ENCODE data around the gene CPO.
A peak's percentile ranks its signal among the peaks of the same experiment; 100 is the strongest.
"Not testable (repeated sequence)": the region's sequence is repeated elsewhere in the genome, so short reads cannot be mapped to it uniquely, and the experiment has no call there.

CPO gene, protein sequence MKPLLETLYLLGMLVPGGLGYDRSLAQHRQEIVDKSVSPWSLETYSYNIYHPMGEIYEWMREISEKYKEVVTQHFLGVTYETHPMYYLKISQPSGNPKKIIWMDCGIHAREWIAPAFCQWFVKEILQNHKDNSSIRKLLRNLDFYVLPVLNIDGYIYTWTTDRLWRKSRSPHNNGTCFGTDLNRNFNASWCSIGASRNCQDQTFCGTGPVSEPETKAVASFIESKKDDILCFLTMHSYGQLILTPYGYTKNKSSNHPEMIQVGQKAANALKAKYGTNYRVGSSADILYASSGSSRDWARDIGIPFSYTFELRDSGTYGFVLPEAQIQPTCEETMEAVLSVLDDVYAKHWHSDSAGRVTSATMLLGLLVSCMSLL

DNA sequence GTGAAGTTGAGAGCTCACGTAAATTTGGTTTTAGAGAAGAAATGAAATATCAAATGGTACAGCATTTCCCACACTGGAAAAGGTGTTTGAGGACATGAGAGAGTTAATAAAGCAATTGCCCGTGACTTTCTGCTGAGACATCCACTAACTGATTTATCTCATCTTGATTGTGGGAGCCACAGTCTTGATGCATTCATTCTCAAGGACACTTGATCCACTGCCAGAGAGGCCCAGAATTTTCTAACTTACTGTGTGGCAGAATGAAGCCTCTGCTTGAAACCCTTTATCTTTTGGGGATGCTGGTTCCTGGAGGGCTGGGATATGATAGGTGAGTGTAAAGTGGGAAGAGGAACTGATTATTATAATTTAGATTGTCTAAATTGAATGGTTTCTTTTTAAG is at the start of gene CPO:
CPO (plus strand) TSS at position 179 of the 400 bp plus-strand sequence; CDS start at position 261, 82 bp downstream.
- DNase-seq = no peak

DNA sequence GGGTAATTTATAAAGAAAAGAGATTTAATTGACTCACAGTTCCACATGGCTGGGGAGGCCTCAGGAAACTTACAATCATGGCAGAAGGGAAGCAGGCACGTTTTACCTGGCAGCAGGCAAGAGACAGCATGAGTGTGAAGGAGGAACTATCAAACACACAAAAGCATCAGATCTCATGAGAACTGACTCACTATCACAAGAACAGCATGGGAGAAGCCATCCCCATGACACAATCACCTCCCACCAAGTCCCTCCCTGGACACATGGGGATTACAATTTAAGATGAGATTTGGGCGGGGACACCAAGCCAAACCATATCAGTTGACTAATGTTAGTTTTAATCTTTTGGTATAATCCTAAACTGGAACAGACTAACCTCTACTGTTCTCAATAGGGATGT is 49.1 kb upstream of the CPO start:
- no peak for DNase-seq

DNA sequence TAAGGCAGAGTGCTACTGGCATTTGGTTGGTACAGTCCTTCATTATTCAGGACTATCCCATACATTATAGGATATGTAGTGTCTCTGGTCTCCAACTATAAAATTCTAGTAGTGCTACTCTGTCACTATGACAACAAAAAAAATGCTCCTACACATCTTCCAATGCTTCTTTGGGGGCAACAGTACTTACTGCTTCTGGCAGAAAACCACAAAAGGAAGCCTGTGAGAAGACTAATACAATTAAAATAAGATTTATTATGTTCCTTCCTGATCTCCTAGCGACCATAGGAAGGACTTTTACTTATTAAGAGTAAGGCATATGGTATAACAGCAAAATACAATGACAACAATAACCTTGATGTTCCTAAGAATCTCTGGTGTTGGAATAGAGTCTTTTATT is 48.4 kb upstream of the CPO start:
- no peak for DNase-seq

DNA sequence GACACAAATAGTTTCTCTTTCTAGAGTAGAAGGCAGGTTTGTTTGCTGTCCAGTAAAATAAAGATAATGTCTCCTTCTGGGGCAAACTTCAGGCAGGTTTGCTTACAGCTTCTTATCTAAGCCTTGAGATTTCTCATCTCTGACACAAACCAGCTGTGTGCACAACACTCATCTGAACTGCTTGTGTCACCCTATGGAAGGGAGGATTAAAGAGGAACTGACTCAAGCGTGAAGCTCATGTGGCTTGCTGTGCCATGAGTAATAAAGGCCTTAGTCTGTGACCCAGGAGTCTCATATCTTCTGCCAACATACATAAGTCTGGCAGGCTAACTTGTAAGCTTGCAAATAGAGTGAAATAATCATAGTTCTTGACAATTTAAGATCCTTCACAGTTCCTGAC is 24.2 kb upstream of the CPO start:
- DNase-seq = peak; percentile 14

DNA sequence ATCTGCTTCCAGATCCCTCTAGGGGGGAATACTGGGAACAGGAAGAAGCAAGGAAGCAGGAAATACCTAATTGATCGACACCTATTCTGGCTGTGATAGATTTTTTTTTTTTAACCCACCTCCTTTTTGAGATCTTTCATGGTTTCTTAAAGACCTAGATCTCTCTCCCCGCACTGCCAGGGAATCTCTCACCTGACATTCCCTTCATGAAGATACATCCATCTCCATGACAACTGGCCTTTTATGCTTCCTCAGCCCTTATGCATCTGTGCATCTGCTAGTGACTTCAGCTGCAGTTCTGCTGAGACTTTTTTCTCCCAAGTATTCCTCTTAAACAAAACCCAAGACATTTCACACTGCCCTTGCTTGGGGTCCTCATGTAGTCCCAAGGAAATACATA is 21.1 kb upstream of the CPO start:
- DNase-seq = no peak

DNA sequence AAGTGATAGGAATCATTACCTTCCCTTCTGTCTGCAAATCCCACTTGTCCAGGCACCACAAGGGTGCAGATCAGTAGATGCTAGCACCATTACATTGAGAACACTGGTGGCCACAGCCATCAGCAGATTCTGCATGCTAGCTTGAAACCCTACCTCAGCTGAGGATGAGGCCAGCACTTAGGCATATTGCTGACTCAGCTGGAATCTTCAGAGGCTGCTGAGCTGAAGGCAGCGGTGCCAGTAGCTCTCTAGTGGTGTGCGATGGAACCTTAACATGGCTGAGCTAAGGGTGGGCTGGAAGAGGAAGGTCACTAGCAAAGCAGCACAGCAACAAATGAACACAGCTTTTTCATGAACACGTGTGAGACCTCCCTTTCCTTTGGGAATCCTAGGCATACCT is 19.0 kb upstream of the CPO start:
- DNase-seq = peak; percentile 6

DNA sequence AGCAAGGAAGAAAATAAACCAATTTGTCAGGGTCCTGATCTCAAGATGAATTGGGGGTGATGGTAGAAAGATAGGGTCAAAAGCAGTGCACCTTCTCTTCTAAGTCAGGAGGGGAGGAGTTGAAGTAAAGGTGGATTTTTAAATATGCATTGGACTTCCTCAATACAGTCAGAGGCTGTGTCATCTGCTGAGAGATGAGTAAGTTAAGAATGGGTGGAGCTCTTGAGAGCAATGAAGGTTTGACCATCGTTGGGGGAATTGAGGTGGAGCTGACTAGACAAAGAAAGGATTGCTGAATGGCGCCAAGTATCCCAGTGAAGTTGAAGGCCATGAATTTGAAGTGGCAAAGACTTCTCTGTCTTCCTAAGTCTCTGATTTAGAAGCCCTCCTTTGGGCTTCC is 18.4 kb upstream of the CPO start:
- DNase-seq = no peak

DNA sequence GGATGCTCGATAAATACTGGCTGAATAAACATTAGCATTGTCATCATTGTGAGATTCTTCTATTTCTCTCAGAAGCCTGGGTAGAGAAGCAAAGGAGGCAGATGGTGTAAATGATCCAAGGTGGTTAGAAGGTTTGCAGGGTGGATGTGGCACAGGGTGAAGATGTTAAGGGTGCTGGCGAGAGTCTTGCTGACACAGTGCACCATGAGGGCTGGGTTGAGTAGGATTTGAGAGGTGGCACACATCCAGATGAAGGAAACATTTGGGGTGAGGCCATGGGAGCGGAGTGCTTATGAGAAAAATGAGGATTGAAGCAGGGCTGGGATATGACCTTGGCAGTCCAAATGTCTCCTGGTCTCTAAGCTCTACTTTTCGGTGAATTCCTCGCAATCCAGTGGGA is 17.8 kb upstream of the CPO start:
- no peak for DNase-seq

DNA sequence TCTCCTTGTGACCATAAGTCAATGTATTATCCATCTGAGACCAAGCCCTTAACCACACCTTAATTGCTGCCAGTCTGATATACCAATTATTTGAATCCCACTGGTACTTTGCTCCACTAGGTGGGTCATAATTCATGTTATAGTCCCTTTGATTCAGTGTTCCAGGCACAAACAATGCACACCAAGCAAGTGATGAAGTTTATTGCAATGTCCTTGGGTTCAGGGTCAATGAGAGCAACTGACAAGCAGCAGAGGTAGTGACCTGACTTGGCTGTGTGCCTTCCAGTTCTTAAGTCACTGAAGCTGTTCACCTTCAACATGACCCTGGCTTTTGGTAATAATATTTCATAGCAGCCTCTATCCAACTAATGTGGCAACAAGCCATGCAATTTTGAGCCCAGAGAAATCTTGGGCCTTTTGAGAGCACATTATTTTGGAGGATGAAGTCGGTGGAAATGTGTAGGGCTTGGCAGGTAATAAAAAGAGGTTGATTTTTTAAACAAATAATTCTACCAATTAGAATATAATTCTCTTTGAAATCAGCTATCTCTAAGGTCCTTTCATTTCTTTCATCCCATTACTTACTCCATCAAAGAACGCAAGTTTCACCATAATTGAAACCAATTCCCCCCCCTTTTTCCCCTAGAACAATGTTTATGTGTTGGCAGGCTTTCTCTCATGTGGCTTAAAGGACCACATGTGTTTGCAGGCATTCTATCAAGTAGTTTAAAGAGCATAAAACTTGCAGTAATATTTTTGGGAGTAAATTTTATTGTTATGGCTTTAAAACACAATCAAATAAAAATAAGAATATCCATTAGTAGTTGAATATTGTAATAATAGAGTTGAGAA is 3.1 kb upstream of the CPO start:
- DNase-seq = no peak

DNA sequence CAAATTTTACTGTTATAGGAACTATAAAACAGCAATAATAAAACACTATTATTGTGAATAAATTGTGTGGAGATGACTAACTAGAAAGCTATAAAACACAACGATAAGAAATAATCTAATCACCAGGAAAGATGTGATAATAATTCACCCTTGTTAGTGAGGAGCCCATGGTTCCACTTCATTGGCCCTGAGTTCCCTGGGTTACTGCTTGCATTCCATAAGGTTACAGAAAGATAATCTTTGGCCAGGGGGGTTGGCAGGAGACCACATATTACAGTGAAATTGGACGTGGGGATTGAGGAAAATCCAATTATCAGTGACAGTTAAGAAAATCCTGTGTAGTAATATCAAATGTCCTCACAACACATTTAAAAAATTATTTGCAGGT is 2.5 kb upstream of the CPO start:
- DNase-seq = no peak

DNA sequence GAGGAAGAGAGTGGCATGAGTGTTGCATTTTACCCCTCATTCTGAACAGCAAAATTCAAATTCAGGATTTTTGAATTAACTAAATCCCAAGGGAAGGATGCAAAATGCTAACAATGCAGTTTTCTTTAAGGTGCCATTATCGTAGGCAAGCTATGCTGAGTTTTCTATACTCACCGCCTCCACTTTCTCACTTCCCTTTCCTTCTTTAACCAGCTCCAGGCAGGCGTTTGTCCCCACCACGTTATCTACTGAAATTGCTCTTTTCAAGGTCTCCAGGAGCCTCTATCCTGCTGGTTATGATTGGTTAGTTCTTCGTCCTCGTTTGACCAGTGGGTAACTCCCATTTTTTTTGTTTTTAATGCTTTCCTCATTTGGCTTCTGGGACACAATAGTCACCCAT is 1.8 kb upstream of the CPO start:
- DNase-seq = no peak

DNA sequence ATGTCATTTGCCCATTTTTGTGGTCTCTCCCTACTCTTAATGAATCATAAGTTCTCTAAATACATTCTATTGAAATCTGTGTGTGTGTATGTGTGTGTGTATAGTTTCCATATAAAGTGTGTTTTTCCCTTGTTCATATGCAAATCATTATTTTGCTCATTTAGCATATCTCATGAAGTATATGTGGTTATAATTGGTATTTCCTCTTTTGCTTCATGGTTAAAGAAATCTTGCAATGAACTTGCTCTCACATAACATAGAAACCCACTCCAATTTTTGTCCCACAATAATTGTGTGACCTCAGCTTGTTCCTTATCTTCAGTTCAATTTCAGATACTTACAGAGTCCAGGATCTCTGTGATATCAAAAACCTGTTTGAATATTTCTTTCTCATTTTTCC is 1.2 kb downstream of the CPO start:
- DNase-seq = no peak

DNA sequence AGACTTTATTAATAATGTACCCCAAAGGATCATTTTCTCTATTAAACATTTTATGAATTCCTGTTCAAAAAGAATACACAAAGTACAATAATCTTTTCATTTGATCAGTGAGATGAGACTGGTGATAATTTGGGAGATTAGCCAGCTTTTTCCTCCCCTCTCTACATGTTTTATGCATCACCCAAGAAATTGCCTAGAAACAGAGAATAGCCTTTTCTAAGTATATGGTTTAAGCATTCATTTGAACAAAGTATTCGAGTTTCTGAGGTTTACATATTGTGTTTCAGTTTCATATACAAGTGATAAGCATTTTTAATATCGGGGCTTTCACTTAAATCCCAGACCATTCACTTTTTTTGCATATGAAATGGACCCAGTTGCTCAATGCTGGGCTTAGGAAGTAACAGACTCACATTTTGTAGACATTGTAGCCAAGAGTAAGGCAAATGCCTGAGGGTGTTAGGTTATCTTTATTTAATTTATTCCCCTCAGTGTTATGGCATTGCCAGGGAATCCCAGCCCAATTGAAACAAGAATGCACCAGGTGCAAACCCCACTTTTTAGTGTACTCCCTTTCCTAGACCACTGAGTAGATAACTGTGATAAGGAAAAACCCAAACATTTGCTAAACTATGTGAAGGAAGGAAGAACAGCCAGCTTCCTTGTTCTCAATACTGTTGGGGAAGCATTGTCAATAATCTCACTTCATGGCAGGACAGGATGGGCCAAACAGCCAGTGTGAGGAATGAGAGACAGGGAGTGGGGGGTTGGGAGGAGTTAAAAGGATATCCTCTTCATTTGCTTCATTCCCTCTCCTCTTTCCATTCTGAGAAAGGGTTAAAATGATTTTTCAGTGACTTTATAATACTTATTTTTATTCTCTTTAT is 3.5 kb downstream of the CPO start:
- no peak for DNase-seq

DNA sequence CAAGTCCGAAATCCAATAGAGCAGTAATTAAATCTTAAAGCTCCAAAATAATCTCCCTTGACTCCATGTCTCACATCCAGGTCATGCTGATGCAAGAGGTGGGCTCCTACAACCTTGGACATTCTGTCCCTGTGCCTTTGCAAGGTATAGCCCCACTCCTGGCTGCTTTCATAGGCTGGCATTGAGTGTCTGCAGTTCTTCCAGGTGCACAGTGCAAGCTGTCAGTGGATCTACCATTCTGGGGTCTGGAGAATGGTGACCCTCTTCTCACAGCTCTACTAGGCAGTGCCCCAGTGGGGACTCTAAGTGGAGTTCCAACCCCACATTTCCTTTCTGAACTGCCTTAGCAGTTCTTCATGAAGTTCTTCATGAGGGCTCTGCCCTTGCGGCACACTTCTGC is 14.1 kb downstream of the CPO start:
- DNase-seq = not testable (repeated sequence)

DNA sequence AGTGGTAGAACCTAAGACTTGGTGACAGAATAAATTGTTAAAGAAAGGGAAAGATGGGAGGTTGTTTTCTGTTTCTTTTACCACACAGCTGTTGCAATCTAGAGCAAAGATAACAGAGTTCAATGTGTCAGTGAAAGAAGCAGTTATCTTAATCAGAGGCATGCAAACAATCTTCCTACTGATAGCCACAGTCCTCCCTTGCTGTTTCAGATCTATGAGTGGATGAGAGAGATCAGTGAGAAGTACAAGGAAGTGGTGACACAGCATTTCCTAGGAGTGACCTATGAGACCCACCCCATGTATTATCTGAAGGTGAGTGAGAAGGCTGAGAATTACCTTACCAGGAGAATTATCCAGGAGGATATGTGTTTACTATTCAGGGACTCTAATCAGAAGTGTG is 15.9 kb downstream of the CPO start:
- no peak for DNase-seq

DNA sequence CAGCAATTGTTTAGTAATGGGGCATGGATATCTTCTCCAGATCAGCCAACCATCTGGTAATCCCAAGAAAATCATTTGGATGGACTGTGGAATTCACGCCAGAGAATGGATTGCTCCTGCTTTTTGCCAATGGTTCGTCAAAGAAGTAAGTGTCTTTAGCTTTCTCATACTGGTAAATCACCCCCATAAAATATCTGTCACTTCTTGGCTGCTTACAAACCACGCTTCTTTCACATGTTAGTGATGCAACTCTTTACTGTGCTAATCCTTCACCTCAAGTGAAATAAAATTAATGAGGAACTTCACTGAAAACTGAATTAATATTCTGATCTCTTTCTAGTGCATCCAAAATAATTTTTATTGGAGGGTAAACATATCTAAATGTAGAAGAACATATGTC is 18.9 kb downstream of the CPO start:
- no peak for DNase-seq

DNA sequence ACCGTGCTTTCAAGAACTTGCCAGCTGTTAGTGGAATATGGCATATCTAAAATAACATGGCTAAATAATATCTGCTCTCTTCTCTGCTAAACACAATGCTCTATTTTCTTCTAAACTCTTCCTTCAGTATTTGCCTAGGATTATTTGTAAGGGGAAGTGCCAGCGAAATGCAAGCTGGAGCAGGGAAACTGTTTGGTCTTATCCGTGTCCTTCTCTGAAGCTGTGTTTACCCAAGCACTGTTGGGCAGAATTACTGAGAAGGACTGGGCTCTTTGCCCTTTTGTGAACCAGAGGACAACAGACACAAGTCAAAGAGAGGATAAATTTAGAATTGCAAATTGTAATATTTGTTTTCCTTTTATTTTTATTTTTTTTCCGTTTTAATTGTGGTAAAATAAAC is 23.6 kb downstream of the CPO start:
- no peak for DNase-seq

DNA sequence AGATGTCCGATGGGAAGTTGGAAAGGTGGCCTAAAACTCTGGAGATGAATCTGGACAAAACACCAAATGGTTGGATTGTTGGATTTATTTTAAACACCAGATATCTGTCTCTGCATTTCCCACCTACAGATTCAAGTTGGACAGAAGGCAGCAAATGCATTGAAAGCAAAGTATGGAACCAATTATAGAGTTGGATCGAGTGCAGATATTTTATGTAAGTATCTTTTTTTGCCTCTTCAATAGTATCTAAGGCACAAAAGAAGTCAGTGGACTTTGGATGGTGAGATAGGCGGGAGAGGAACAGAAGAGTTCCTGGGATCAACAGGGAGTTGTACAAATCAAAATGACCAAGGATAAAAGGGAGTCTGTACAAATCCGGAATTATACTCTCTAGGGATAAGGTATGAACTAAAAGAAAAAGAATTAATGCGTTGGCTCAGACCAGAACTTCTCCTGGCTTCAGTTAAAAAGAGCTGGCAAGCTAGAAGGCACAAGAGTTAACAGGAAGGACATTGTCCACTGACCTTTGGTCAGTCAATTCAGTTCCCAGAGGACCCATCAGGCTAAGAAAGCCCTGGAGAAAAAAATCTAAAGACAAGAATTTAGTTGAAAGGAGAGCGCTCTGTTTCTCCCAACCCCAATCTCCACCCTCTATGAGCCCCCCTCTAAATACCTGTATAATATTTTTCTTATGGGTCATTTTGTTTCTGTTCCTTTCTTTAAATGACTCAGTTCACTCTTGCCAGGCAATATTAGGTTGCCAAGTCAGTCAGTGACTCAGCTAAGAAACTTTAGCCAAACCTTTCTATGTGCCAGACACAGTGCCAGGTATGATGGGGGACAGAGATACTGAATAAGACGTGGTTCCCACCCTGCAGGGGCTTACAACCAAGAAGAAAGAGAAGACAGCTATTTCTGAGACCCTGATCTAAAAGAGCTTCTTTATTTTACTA is 29.1 kb downstream of the CPO start:
- DNase-seq = no peak

DNA sequence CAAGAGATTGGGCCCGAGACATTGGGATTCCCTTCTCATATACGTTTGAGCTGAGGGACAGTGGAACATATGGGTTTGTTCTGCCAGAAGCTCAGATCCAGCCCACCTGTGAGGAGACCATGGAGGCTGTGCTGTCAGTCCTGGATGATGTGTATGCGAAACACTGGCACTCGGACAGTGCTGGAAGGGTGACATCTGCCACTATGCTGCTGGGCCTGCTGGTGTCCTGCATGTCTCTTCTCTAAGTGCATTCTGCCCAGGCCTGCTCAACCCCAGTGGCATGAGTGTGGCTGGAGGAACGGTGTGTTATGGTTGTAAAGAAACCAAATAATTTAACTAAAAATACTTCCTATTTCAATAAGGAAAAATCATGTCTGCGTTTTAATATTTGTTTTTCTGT is 29.9 kb downstream of the CPO start:
- DNase-seq = no peak

DNA sequence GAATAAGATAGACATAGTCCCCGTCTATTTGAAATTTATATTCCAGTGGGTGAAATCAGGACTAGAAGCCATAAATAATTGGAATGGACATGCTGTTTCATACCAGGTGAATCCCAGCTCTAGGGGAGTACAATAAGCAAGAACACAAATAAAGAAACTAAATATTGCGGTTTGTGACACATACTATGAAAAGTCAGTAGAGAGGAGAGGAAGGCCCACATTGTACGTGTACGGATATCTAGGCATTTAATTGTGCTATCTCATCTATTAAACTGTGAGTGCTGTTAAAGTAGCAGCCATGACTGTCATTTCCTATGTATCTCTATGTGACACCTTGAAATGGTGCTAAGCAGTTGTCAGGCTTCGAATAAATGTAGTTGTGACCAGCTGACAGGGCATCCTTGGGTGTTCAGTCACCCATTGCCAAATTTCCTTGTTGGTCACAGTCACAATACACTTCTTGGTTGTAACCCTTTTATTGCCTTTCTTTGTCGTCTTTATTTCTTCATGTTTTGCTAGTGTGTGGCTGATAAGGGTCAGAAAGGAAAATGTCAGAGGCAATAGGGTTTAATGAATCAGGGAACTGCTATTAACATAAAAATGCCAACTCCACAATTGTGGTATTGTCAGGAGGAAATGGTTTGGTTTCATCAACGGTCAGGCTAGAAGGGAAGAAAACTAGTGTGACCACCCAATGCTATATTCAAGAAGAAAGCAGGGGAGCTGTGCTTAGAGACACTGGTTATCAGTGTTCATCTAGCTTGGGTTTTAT is 31.5 kb downstream of the CPO start:
- no peak for DNase-seq

DNA sequence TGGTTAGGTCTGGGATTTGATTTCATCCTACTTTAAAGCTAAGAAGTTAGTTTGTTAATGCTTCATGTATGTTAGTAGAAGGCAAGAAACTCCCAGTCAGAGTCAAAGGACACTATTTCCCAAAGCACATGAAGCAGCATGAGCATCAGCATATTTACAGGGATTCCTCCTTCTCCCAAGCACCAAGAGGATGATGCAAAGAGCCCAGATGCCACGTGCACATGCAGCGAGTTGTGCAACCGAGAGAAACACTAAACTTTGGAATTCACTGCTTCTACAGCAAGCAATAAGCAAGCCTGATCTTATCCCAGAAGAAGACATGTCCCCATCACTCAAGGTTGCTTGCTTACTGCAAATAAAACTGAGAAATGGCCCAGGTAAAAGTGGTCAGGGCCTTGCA is 32.5 kb downstream of the CPO start:
- no peak for DNase-seq
